Uterus (tissue), 2 donors: Measurements from ENCODE around the gene ULK4.

Experiments used
- CTCF ChIP-seq, 4 experiments: fragments of 200-600 bp in 2 of 4; fragments of 450-650 bp in 2 of 4; sonication (generic) in 2 of 4; IDR thresholded peaks; one replicate each; pipeline ENCODE4 v1.5.1; 2016 to 2019; ENCODE audit warnings: antibody characterized with exemption in 4 of 4, mild to moderate bottlenecking in 2 of 4, moderate library complexity in 1 of 4
- POLR2A ChIP-seq, 2 donors: fragments of 450-650 bp; IDR thresholded peaks; one replicate each; pipeline ENCODE4 v1.6.1; 2016; ENCODE audit warnings: antibody characterized with exemption in 2 of 2, mild to moderate bottlenecking in 1 of 2, moderate library complexity in 1 of 2

- TF ChIP-seq CTCF (IDR thresholded peaks at IDR 0.05) (peak in 3 of 4 experiments; percentile 39 to 51 (median 44)), POLR2A (IDR thresholded peaks at IDR 0.05) (no peak)
These were observed 245.4 kb downstream of the ULK4 start for GRCh38 chr3:41716471-41716870.
